ENCODE measurements around the gene KIF4B. TPM values are rescaled to one million over a fixed set of nuclear protein-coding genes. Genes with fewer than 3 reads are reported as not detected.
A peak's percentile ranks its signal among the peaks of the same experiment; 100 is the strongest.
"Not testable (repeated sequence)": the region's sequence is repeated elsewhere in the genome, so short reads cannot be mapped to it uniquely, and the experiment has no call there.

The KIF4B gene
- polyA plus RNA-seq, 1 donor (not counting 4 experiments of a cell fraction or from before 2014, with no cell fraction given), result not detected

DNA sequence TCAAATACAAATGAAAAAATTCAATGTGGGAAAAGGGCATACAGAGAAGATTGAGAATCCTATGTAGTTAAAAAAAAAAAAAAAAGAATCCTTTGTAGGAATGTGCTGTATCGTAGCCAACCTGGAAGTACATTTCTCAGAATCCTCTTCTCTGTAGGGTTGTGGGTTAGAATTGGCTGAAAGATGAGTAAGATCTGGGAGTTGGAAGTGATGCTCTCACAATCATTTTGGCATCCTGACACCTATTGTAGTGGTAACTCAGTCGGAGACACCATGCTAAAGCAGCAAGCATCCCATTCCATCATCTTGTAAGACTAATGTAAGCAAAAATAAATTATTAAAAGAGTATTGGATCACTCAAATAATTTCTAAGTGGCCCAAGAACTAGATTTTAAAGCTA, 42.1 kb upstream of the KIF4B start:
- DNase-seq (ENCODE audit: low read depth, low spot score), result no peak
- H3K36me3 ChIP-seq (ENCODE audit: control insufficient read depth in 2 of 2, extremely low read depth in 1 of 2, insufficient read depth in 2 of 2, low read length in 2 of 2), result peaks cover 0 to 4% of the 10 kb centered on the region in 2 experiments
- no peaks in the 10 kb centered on the region for H3K9me1 ChIP-seq (ENCODE audit: control insufficient read depth, extremely low read depth, insufficient read depth, low read length)
- H4K20me1 ChIP-seq (ENCODE audit: control insufficient read depth, extremely low read depth, insufficient read depth, low read length), result no peaks in the 10 kb centered on the region
- H3K9ac ChIP-seq (ENCODE audit: control insufficient read depth, extremely low read depth, insufficient read depth, low read length), result no peak overlapping the region
- H3K4me1 ChIP-seq (ENCODE audit: control insufficient read depth, extremely low read depth, insufficient read depth, low read length), result no peaks in the 10 kb centered on the region
- no peak overlapping the region for H3K4me3 ChIP-seq (ENCODE audit: control insufficient read depth in 2 of 3, extremely low read depth in 1 of 3, insufficient read depth in 2 of 3, low read depth in 1 of 3, low read length in 3 of 3)
- H3K4me2 ChIP-seq (ENCODE audit: control insufficient read depth, extremely low read depth, insufficient read depth, low read depth, low read length), result no peak overlapping the region
- TF ChIP-seq, protein P1, sequence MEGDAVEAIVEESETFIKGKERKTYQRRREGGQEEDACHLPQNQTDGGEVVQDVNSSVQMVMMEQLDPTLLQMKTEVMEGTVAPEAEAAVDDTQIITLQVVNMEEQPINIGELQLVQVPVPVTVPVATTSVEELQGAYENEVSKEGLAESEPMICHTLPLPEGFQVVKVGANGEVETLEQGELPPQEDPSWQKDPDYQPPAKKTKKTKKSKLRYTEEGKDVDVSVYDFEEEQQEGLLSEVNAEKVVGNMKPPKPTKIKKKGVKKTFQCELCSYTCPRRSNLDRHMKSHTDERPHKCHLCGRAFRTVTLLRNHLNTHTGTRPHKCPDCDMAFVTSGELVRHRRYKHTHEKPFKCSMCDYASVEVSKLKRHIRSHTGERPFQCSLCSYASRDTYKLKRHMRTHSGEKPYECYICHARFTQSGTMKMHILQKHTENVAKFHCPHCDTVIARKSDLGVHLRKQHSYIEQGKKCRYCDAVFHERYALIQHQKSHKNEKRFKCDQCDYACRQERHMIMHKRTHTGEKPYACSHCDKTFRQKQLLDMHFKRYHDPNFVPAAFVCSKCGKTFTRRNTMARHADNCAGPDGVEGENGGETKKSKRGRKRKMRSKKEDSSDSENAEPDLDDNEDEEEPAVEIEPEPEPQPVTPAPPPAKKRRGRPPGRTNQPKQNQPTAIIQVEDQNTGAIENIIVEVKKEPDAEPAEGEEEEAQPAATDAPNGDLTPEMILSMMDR (optimal IDR thresholded peaks at IDR 0.05 in 1 of 3, IDR thresholded peaks at IDR 0.05 in 1 of 3, conservative IDR thresholded peaks at IDR 0.05 in 1 of 3; ENCODE audit: extremely low read depth in 1 of 3, insufficient read depth in 2 of 3, low read length in 3 of 3), result no peak
- TF ChIP-seq EZH2 (IDR thresholded peaks at IDR 0.05; ENCODE audit: low read length), result no peak
- no peaks in the 10 kb centered on the region for H3K79me2 ChIP-seq (ENCODE audit: control insufficient read depth, insufficient read depth, low read length)
- no peaks in the 10 kb centered on the region for H3K9me3 ChIP-seq (ENCODE audit: control insufficient read depth, low read depth, low read length)
- no peak overlapping the region for H2AFZ ChIP-seq (ENCODE audit: control insufficient read depth, low read length)
- no peaks in the 10 kb centered on the region for H3K27me3 ChIP-seq (ENCODE audit: control insufficient read depth, extremely low read depth, insufficient read depth, low read length)
- dilution Hi-C loops (cut with MboI; ENCODE audit: extremely low pct_ligation_motif_present, low sequenced_read_pairs), result no loop called here
- no peak overlapping the region for H3K27ac ChIP-seq (ENCODE audit: control insufficient read depth, insufficient read depth, low read length)
- FAIRE-seq, result no peak

DNA sequence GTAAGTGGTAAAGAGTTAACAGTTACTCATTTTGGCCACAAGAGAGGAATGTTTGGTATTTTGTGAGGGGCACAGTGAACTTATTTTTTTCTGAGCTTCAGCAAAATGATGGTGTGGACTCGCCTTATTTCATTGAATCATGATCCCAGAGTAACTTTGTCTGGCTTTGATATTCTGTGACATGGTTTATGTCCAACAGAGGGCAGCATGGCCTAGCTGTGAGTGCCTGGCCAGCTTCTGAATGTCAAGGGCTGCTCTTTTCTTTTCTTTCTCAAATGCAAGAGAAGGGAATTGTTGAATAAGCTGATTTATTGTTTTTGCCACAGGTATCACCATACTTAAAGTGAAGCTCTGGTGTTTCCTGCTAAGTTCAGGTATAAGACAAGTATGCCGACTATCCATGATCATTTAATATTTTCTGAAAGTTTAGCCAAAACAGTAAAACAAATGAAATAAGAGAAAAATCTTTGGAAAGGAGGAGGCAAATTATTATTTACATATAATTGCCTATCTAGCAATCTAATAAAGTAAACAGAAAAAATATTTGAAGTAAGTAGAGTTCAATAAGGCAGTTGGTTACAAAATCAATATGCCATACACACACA, 41.0 kb upstream of the KIF4B start:
- Histone ChIP-seq H3K9ac (ENCODE audit: control insufficient read depth, extremely low read depth, insufficient read depth, low read length) (no peak overlapping the region), H3K27me3 (ENCODE audit: control insufficient read depth, extremely low read depth, insufficient read depth, low read length) (no peaks in the 10 kb centered on the region), H3K36me3 (ENCODE audit: control insufficient read depth in 2 of 2, extremely low read depth in 1 of 2, insufficient read depth in 2 of 2, low read length in 2 of 2) (peaks cover 0 to 4% of the 10 kb centered on the region in 2 experiments), H3K4me1 (ENCODE audit: control insufficient read depth, extremely low read depth, insufficient read depth, low read length) (no peaks in the 10 kb centered on the region), H4K20me1 (ENCODE audit: control insufficient read depth, extremely low read depth, insufficient read depth, low read length) (no peaks in the 10 kb centered on the region), H2AFZ (ENCODE audit: control insufficient read depth, low read length) (no peak overlapping the region), H3K9me1 (ENCODE audit: control insufficient read depth, extremely low read depth, insufficient read depth, low read length) (no peaks in the 10 kb centered on the region), H3K4me3 (ENCODE audit: control insufficient read depth in 2 of 3, extremely low read depth in 1 of 3, insufficient read depth in 2 of 3, low read depth in 1 of 3, low read length in 3 of 3) (no peak overlapping the region), H3K27ac (ENCODE audit: control insufficient read depth, insufficient read depth, low read length) (no peak overlapping the region), H3K79me2 (ENCODE audit: control insufficient read depth, insufficient read depth, low read length) (no peaks in the 10 kb centered on the region), H3K4me2 (ENCODE audit: control insufficient read depth, extremely low read depth, insufficient read depth, low read depth, low read length) (no peak overlapping the region), H3K9me3 (ENCODE audit: control insufficient read depth, low read depth, low read length) (no peaks in the 10 kb centered on the region)
- FAIRE-seq (no peak), DNase-seq (ENCODE audit: low read depth, low spot score) (no peak)
- dilution Hi-C loops (cut with MboI; ENCODE audit: extremely low pct_ligation_motif_present, low sequenced_read_pairs), result no loop called here
- TF ChIP-seq EZH2 (IDR thresholded peaks at IDR 0.05; ENCODE audit: low read length), result no peak
- TF ChIP-seq, protein P1 (optimal IDR thresholded peaks at IDR 0.05 in 1 of 3, IDR thresholded peaks at IDR 0.05 in 1 of 3, conservative IDR thresholded peaks at IDR 0.05 in 1 of 3; ENCODE audit: extremely low read depth in 1 of 3, insufficient read depth in 2 of 3, low read length in 3 of 3), result peak; percentile 68 to 78 (median 77)

DNA sequence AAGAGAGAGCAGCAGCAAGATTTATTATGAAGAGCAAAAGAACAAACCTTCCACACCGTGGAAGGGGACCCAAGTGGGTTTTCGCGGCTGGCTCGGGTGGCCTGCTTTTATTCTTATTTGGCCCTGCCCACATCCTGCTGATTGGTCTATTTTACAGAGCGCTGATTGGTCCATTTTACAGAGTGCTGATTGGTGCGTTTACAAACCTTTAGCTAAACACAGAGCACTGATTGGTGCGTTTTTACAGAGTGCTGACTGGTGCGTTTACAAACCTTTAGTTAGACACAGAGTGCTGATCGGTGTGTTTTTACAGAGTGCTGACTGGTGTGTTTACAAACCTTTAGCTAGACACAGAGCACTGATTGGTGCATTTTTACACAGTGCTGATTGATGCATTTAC, 37.5 kb upstream of the KIF4B start:
- H3K4me3 ChIP-seq (ENCODE audit: control insufficient read depth in 2 of 3, extremely low read depth in 1 of 3, insufficient read depth in 2 of 3, low read depth in 1 of 3, low read length in 3 of 3); DNase-seq (ENCODE audit: low read depth, low spot score); FAIRE-seq; H4K20me1 ChIP-seq (ENCODE audit: control insufficient read depth, extremely low read depth, insufficient read depth, low read length); H3K27me3 ChIP-seq (ENCODE audit: control insufficient read depth, extremely low read depth, insufficient read depth, low read length); H3K4me1 ChIP-seq (ENCODE audit: control insufficient read depth, extremely low read depth, insufficient read depth, low read length); H3K79me2 ChIP-seq (ENCODE audit: control insufficient read depth, insufficient read depth, low read length); H3K9me3 ChIP-seq (ENCODE audit: control insufficient read depth, low read depth, low read length); H3K9me1 ChIP-seq (ENCODE audit: control insufficient read depth, extremely low read depth, insufficient read depth, low read length); dilution Hi-C loops (cut with MboI; ENCODE audit: extremely low pct_ligation_motif_present, low sequenced_read_pairs); H3K4me2 ChIP-seq (ENCODE audit: control insufficient read depth, extremely low read depth, insufficient read depth, low read depth, low read length); H2AFZ ChIP-seq (ENCODE audit: control insufficient read depth, low read length); H3K9ac ChIP-seq (ENCODE audit: control insufficient read depth, extremely low read depth, insufficient read depth, low read length); H3K36me3 ChIP-seq (ENCODE audit: control insufficient read depth in 2 of 2, extremely low read depth in 1 of 2, insufficient read depth in 2 of 2, low read length in 2 of 2); H3K27ac ChIP-seq (ENCODE audit: control insufficient read depth, insufficient read depth, low read length): not testable (repeated sequence)

All from keratinocyte (primary cell).